GM06990 (cell line): Measurements from ENCODE around the gene WIPF2.

Experiments used
- DNase-seq: peaks from one replicate; pipeline ENCODE4 v3.0.0-alpha.2; 2011; ENCODE audit not compliant: insufficient read length; ENCODE audit errors: extremely low read depth
- H3K27me3 ChIP-seq: replicated peaks from 2 replicates; pipeline ENCODE4 v1.6.0; 2011; ENCODE audit warnings: low read length; ENCODE audit not compliant: control insufficient read depth, insufficient read depth
- H3K36me3 ChIP-seq: 2 replicates; pipeline ENCODE4 v1.5.1; 2011; ENCODE audit warnings: low read length; ENCODE audit not compliant: control insufficient read depth, insufficient read depth
- H3K4me3 ChIP-seq: replicated peaks from 2 replicates; pipeline ENCODE4 v1.5.1; 2011; ENCODE audit warnings: low read depth, mild to moderate bottlenecking, control low read depth, low read length
- TF ChIP-seq, protein P1 (sequence below): IDR thresholded peaks from 2 replicates; pipeline ENCODE4 v1.5.1; 2011; ENCODE audit warnings: low read length, control low read depth, mild to moderate bottlenecking, inconsistent platforms; ENCODE audit not compliant: insufficient read depth, poor library complexity, severe bottlenecking

The WIPF2 gene

DNA sequence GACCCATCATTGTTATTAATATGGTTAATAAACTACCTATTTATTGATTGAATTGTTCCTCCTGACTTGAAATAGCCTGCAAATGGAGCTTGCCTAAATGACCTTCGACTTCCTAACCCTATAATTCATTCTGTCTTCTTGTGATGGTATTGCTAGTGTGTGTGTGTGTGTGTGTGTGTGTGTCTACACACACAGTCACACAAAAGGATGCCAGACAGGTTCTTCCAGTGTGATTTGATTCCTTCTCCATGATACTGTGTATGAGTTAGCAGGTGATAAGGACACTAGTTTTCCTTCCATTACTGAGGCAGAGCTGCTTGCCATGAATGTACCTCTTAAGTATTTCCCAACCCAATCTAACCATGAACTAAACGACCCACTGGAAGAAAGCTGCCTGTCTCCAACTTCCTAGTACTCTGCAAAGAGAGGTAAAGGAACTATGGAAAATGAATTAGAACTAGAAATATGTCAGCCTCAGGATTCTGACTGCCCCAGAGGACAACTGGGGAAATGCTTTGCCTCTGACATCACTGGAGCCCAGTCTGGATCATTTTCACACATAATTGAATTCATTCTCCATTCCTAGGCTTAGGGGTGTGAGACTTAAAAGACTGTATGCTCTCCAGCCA, 65.1 kb downstream of the WIPF2 start:
- Histone ChIP-seq H3K27me3 (no peaks in the 10 kb centered on the region), H3K36me3 (peaks cover 9% of the 10 kb centered on the region), H3K4me3 (no peak overlapping the region)
- TF ChIP-seq, protein P1, sequence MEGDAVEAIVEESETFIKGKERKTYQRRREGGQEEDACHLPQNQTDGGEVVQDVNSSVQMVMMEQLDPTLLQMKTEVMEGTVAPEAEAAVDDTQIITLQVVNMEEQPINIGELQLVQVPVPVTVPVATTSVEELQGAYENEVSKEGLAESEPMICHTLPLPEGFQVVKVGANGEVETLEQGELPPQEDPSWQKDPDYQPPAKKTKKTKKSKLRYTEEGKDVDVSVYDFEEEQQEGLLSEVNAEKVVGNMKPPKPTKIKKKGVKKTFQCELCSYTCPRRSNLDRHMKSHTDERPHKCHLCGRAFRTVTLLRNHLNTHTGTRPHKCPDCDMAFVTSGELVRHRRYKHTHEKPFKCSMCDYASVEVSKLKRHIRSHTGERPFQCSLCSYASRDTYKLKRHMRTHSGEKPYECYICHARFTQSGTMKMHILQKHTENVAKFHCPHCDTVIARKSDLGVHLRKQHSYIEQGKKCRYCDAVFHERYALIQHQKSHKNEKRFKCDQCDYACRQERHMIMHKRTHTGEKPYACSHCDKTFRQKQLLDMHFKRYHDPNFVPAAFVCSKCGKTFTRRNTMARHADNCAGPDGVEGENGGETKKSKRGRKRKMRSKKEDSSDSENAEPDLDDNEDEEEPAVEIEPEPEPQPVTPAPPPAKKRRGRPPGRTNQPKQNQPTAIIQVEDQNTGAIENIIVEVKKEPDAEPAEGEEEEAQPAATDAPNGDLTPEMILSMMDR, result no peak
- DNase-seq, result no peak

DNA sequence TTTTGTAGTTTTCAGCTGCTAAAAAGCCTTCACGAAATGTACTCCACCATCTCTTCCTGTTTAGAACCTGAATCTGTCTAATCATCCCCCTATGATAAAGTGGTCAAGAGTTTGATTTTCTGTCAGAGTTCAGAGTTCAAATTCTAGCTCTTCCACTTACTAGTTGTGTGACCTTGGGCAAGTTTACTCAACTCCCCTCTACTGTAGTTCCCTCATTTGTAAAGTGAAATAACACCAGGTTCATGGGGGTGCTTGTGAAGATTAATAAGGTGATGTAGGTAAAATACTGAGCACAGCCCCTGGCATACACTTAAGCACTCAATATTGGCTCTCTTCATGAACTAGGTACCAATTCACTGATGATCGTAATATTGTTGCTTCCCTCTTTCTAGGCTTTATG, 67.4 kb downstream of the WIPF2 start:
- DNase-seq, result no peak
- Histone ChIP-seq H3K27me3 (no peaks in the 10 kb centered on the region), H3K36me3 (peaks cover 5% of the 10 kb centered on the region), H3K4me3 (no peak overlapping the region)
- TF ChIP-seq, protein P1, result no peak

DNA sequence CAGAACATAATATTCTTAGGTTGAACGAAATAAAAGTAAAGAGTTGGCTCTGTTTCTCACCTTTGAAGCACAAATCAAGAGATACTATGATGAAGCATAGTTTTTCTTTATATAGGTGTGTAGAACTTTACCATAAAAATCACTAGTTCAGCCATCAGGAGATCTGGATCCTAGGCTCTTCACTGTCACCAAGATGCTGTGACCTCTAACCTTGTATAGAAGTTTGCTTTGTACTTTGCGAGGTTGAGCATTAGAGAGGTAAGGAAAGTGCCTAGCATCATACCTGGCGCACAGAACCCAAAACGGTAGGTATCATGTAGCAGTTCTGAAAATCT, 68.0 kb downstream of the WIPF2 start:
- TF ChIP-seq, protein P1, result no peak
- no peak overlapping the region for H3K4me3 ChIP-seq
- no peaks in the 10 kb centered on the region for H3K27me3 ChIP-seq

DNA sequence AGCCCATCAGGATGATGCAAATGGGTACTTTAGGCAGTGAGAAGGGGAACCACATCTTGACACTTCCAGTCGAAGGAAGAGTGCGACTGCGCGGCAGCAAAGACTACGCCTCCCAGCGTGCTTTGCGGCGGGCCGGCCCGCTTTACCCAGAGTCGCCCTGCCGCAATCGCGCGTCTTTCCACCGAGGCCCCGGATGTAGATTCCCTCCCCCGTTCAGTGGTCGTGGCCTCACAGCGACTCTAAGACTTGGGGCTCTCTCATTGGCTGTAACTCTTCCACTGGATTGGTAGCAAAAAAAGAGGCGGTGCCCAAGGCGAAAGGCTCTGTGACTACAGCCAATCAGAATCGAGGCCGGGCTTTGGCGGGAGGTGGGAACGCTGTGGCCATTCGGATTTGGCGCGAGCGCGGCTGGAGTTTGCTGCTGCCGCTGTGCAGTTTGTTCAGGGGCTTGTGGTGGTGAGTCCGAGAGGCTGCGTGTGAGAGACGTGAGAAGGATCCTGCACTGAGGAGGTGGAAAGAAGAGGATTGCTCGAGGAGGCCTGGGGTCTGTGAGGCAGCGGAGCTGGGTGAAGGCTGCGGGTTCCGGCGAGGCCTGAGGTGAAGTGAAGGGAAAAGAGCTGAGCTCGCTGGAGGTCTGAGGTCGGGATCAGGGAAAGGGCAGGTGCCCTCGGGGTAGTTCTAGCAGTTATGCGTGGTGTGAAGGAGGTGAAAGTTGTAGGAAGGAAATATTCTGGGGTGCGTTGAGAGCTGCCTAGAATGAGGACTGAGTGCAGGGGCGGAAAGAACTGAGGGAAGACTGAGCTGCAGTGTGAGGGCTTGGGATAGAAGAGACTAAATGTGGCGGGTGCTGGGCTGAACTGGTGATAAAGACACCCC, 68.6 kb downstream of the WIPF2 start, which contains the start of gene CDC6:
Gene CDC6 (plus strand): TSS at position 386 of the 876 bp plus-strand sequence. CDS start 1,542 bp downstream, outside the sequence.
- TF ChIP-seq, protein P1, result no peak
- H3K4me3 ChIP-seq, result peak within 1 kb of the TSS; percentile 74
- H3K36me3 ChIP-seq, result peaks cover 8% of the 10 kb centered on the region
- peak; percentile 98 for DNase-seq
- H3K27me3 ChIP-seq, result no peaks in the 10 kb centered on the region

More for the DNA sequence above, 68.0 kb downstream of the WIPF2 start:
- DNase-seq, result no peak
- peaks cover 8% of the 10 kb centered on the region for H3K36me3 ChIP-seq

DNA sequence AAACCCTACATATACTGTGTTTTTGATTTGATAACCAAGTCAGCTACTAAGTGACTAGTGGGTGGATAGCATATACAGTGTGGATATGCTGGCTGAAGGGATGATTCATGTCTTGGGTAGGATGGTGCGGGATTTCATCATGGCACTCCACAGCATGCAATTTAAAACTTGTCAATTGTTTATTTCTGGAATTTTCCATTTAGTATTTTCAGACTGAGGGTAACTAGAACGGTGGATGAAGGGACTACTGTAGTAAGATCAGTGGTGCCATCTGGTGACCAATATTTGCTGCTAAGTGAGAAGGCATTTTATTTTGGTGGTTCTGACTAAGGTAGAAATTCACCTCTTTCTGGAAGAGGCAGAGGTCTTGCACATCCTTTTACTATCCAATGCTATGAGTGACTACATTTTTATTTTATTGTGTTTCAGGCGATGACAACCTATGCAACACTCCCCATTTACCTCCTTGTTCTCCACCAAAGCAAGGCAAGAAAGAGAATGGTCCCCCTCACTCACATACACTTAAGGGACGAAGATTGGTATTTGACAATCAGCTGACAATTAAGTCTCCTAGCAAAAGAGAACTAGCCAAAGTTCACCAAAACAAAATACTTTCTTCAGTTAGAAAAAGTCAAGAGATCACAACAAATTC, 71.7 kb downstream of the WIPF2 start:
- no peak for DNase-seq
- Histone ChIP-seq H3K27me3 (no peaks in the 10 kb centered on the region), H3K4me3 (no peak overlapping the region), H3K36me3 (peaks cover 10% of the 10 kb centered on the region)
- TF ChIP-seq, protein P1, result peak; percentile 55
